Measurements from ENCODE around the gene POLR3F.
"Not testable (repeated sequence)": the region's sequence is repeated elsewhere in the genome, so short reads cannot be mapped to it uniquely, and the experiment has no call there.

The POLR3F gene

GRCh38 chr20:18466894-18467730 is at the start of gene POLR3F, which contains the start of gene DZANK1:
TSS of gene POLR3F (plus strand) at chr20:18467390. CDS start at chr20:18467507, 117 bp downstream.
TSS of gene DZANK1 (minus strand) at chr20:18467030. CDS start at chr20:18465358, 1,672 bp downstream.
- DNase-seq = peak; percentile 94 to 95

- no peak for DNase-seq
Observed at GRCh38 chr20:18421608-18422007, 45.6 kb upstream of the POLR3F start.

GRCh38 chr20:18427214-18427613 is 40.0 kb upstream of the POLR3F start:
- DNase-seq = no peak

GRCh38 chr20:18428490-18429173 is 38.6 kb upstream of the POLR3F start:
- DNase-seq = no peak

GRCh38 chr20:18430172-18430826 is 36.9 kb upstream of the POLR3F start:
- no peak for DNase-seq

GRCh38 chr20:18431206-18431605 is 36.0 kb upstream of the POLR3F start:
- no peak for DNase-seq

- DNase-seq = no peak
Observed at GRCh38 chr20:18436847-18437246, 30.3 kb upstream of the POLR3F start.

GRCh38 chr20:18440403-18440802 is 26.8 kb upstream of the POLR3F start:
- no peak for DNase-seq

- DNase-seq = no peak
Observed at GRCh38 chr20:18443886-18444285, 23.3 kb upstream of the POLR3F start.

- DNase-seq = no peak
Observed at GRCh38 chr20:18456600-18456999, 10.6 kb upstream of the POLR3F start.

GRCh38 chr20:18465536-18466200 is 1.5 kb upstream of the POLR3F start:
- DNase-seq = no peak

- no peak for DNase-seq
Observed at GRCh38 chr20:18466574-18466893, 656 bp upstream of the POLR3F start.

GRCh38 chr20:18477218-18477617 is 10.0 kb downstream of the POLR3F start:
- DNase-seq = no peak

- DNase-seq = no peak
Observed at GRCh38 chr20:18477821-18478220, 10.6 kb downstream of the POLR3F start.

- DNase-seq = no peak
Observed at GRCh38 chr20:18481596-18481995, 14.4 kb downstream of the POLR3F start.

- no peak for DNase-seq
Observed at GRCh38 chr20:18488301-18488700, 21.1 kb downstream of the POLR3F start.

GRCh38 chr20:18496042-18496441 is 28.9 kb downstream of the POLR3F start:
- DNase-seq = no peak

GRCh38 chr20:18496740-18497592 is 29.8 kb downstream of the POLR3F start, which contains the start of gene RBBP9:
TSS of gene RBBP9 (minus strand) at chr20:18497225. CDS start at chr20:18497167, 58 bp downstream.
- DNase-seq = peak; percentile 78 to 79

- DNase-seq = no peak
Observed at GRCh38 chr20:18497603-18498002, 30.4 kb downstream of the POLR3F start.

- DNase-seq = not testable (repeated sequence)
Observed at GRCh38 chr20:18501672-18502071, 34.5 kb downstream of the POLR3F start.

GRCh38 chr20:18504479-18505060 is 37.4 kb downstream of the POLR3F start:
- peak in 1 of 2 donors; percentile 28 for DNase-seq

GRCh38 chr20:18506744-18507143 is 39.6 kb downstream of the POLR3F start:
- no peak for DNase-seq

Measured in CD4-positive, alpha-beta T cell treated with Interleukin-4 for 1 hour (primary cell).